Esophagus muscularis mucosa (tissue), 4 donors: Measurements from ENCODE around the gene RIPPLY1. TPM values are rescaled to one million over a fixed set of nuclear protein-coding genes. Genes with fewer than 3 reads are reported as not detected.

Experiments
- DNase-seq: peaks from one replicate; pipeline ENCODE4 v3.0.0-alpha.2; 2017; ENCODE audit errors: extremely low spot score
- H3K27ac ChIP-seq, 4 donors: fragments of 200-600 bp; sonication (generic); replicated peaks in 1 of 4; 1 replicate in 3 of 4; 2 replicates in 1 of 4; pipeline ENCODE4 v1.5.1; 2016 to 2019; ENCODE audit warnings: mild to moderate bottlenecking in 1 of 4
- H3K27me3 ChIP-seq, 4 donors: fragments of 200-600 bp; sonication (generic); one replicate each; pipeline versions ENCODE4 v1.5.1 to v1.6.0; 2016 to 2019
- H3K36me3 ChIP-seq, 4 donors: fragments of 200-600 bp; sonication (generic); one replicate each; pipeline ENCODE4 v1.5.1; 2016 to 2019
- H3K4me1 ChIP-seq, 4 donors: fragments of 200-600 bp; sonication (generic); one replicate each; pipeline ENCODE4 v1.5.1; 2016 to 2019
- H3K4me3 ChIP-seq, 4 donors: fragments of 200-600 bp; sonication (generic); 1 replicate in 2 of 4; 2 replicates in 2 of 4; pipeline ENCODE4 v1.5.1; 2016 to 2019; ENCODE audit warnings: mild to moderate bottlenecking in 4 of 4, moderate library complexity in 1 of 4
- H3K9me3 ChIP-seq, 4 donors: fragments of 200-600 bp; sonication (generic); 1 replicate in 3 of 4; 2 replicates in 1 of 4; pipeline ENCODE4 v1.5.1; 2016 to 2019
- EP300 ChIP-seq: sonication (generic); formaldehyde crosslinking; IDR thresholded peaks from one replicate; pipeline ENCODE4 v1.6.1; 2017; ENCODE audit warnings: antibody characterized with exemption
- POLR2A ChIP-seq: fragments of 450-650 bp; IDR thresholded peaks from one replicate; pipeline ENCODE4 v1.6.1; 2017; ENCODE audit warnings: antibody characterized with exemption, moderate library complexity, mild to moderate bottlenecking, low read depth
- POLR2AphosphoS5 ChIP-seq, 2 donors: sonication (generic); formaldehyde crosslinking; IDR thresholded peaks; one replicate each; pipeline ENCODE4 v1.6.1; 2017; ENCODE audit warnings: antibody characterized with exemption in 2 of 2
- WGBS: methylation state at CpG from one replicate; pipeline ENCODE4 v1.1.5; 2018; 5-methylcytosine and 5-hydroxymethylcytosine counted together
- intact Hi-C: fragments of 100-400 bp; cut with DNase I; formaldehyde crosslinking; loops from one replicate; pipeline ENCODE4 v1.15.1; 2023
- total RNA-seq, 4 donors: library from RNA; depleted of rRNA; stranded (reverse); fragments of >200 nt; gene quantifications; one replicate each; pipeline versions ENCODE4 v1.1.0 to v1.2.1, GENCODE V29; 2016
- TF ChIP-seq, protein P1 (sequence below), 3 experiments: fragments of 200-600 bp in 2 of 3; fragments of 450-650 bp in 1 of 3; sonication (generic) in 2 of 3; IDR thresholded peaks; one replicate each; pipeline ENCODE4 v1.5.1; 2017 to 2019; ENCODE audit warnings: antibody characterized with exemption in 3 of 3, mild to moderate bottlenecking in 2 of 3, moderate library complexity in 1 of 3

Gene RIPPLY1
- total RNA-seq, 4 donors from 2014 or later = not detected

- no peaks in the 10 kb centered on the region for H3K27me3 ChIP-seq
- H3K9me3 ChIP-seq = no peaks in the 10 kb centered on the region
- intact Hi-C loops = no loop called here
- H3K27ac ChIP-seq = no peak overlapping the region
- DNase-seq = no peak
- WGBS = 67% methylated on average over 6 of the region's 6 CpGs
- peaks cover 0 to 9% (median 9%) of the 10 kb centered on the region in 4 donors for H3K4me1 ChIP-seq
- no peaks in the 10 kb centered on the region for H3K36me3 ChIP-seq
- H3K4me3 ChIP-seq = no peak overlapping the region
- TF ChIP-seq, protein P1, sequence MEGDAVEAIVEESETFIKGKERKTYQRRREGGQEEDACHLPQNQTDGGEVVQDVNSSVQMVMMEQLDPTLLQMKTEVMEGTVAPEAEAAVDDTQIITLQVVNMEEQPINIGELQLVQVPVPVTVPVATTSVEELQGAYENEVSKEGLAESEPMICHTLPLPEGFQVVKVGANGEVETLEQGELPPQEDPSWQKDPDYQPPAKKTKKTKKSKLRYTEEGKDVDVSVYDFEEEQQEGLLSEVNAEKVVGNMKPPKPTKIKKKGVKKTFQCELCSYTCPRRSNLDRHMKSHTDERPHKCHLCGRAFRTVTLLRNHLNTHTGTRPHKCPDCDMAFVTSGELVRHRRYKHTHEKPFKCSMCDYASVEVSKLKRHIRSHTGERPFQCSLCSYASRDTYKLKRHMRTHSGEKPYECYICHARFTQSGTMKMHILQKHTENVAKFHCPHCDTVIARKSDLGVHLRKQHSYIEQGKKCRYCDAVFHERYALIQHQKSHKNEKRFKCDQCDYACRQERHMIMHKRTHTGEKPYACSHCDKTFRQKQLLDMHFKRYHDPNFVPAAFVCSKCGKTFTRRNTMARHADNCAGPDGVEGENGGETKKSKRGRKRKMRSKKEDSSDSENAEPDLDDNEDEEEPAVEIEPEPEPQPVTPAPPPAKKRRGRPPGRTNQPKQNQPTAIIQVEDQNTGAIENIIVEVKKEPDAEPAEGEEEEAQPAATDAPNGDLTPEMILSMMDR (IDR thresholded peaks at IDR 0.05) = no peak
- TF ChIP-seq POLR2A (no peak), EP300 (no peak), POLR2AphosphoS5 (IDR thresholded peaks at IDR 0.05) (no peak)
Measured at GRCh38 chrX:106897259-106897658, 5.9 kb downstream of the RIPPLY1 start.

DNA sequence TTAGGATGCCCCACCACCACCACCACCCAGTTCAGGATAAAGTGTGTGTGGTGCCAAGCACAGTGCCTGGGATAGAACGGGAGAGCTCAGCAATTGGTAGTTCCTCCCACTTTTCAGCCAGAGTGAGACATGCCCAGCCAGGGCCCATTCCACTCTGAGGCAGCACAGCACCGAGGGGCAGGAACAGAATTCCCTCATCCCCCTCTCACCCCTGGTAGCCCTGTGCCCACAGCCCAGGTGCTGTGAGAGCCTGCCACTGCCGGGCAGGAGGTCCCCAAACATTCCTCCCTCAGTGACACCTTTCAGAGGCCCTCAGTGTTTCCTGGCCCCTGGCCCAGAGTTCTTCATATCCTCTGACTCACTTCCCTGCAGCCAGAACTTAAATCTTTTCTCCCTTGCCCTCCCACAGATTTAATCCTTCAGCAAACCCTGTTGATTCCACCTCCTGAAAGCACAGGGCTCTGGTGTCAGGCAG lies 8.1 kb downstream of the RIPPLY1 start:
- no peak overlapping the region for H3K4me3 ChIP-seq
- 33% methylated on average over 1 of the region's 3 CpGs for WGBS
- no peaks in the 10 kb centered on the region for H3K36me3 ChIP-seq
- TF ChIP-seq POLR2AphosphoS5 (IDR thresholded peaks at IDR 0.05) (no peak), POLR2A (no peak), EP300 (no peak)
- TF ChIP-seq, protein P1 (IDR thresholded peaks at IDR 0.05) = no peak
- H3K9me3 ChIP-seq = no peaks in the 10 kb centered on the region
- H3K27me3 ChIP-seq = no peaks in the 10 kb centered on the region
- peaks cover 0 to 9% (median 9%) of the 10 kb centered on the region in 4 donors for H3K4me1 ChIP-seq
- H3K27ac ChIP-seq = peak overlapping the region in 1 of 4 donors; percentile 18
- DNase-seq = no peak
- intact Hi-C loops = loop anchor here (5.0 kb wide), 1 partner anchor 57 kb away; no protein-coding TSS in a partner anchor

GRCh38 chrX:106894392-106894909 lies 8.7 kb downstream of the RIPPLY1 start:
- Histone ChIP-seq H3K4me1 (peaks cover 0 to 9% (median 9%) of the 10 kb centered on the region in 4 donors), H3K27me3 (no peaks in the 10 kb centered on the region), H3K9me3 (no peaks in the 10 kb centered on the region), H3K4me3 (no peak overlapping the region), H3K27ac (peak overlapping the region in 1 of 4 donors; percentile 18), H3K36me3 (no peaks in the 10 kb centered on the region)
- intact Hi-C loops = loop anchor here (5.0 kb wide), 1 partner anchor 58 kb away; no protein-coding TSS in a partner anchor
- WGBS = 22% methylated on average over 6 of the region's 6 CpGs
- TF ChIP-seq POLR2AphosphoS5 (IDR thresholded peaks at IDR 0.05) (no peak), EP300 (no peak), POLR2A (no peak)
- TF ChIP-seq, protein P1 (IDR thresholded peaks at IDR 0.05) = peak; percentile 76 to 80 (median 77)
- DNase-seq = no peak

GRCh38 chrX:106891762-106892460 lies 11.2 kb downstream of the RIPPLY1 start:
- H3K9me3 ChIP-seq = no peaks in the 10 kb centered on the region
- no peaks in the 10 kb centered on the region for H3K27me3 ChIP-seq
- no peaks in the 10 kb centered on the region for H3K36me3 ChIP-seq
- intact Hi-C loops = loop anchor here (5.0 kb wide), 1 partner anchor 60 kb away; no protein-coding TSS in a partner anchor
- DNase-seq = no peak
- peaks cover 0 to 9% (median 9%) of the 10 kb centered on the region in 4 donors for H3K4me1 ChIP-seq
- no peak overlapping the region for H3K27ac ChIP-seq
- WGBS = 53% methylated on average over 7 of the region's 7 CpGs
- TF ChIP-seq POLR2AphosphoS5 (IDR thresholded peaks at IDR 0.05) (no peak), EP300 (no peak), POLR2A (no peak)
- TF ChIP-seq, protein P1 (IDR thresholded peaks at IDR 0.05) = no peak
- no peak overlapping the region for H3K4me3 ChIP-seq
